GM19193 (cell line): ENCODE measurements around the gene CELSR1.

ENCODE experiments used
- POLR2A ChIP-seq: IDR thresholded peaks from 4 replicates; pipeline ENCODE4 v1.6.1; 2011; ENCODE audit not compliant: insufficient read depth, insufficient read length; ENCODE audit errors: extremely low read depth

The CELSR1 gene

GRCh38 chr22:46547883-46548244 lies 10.4 kb upstream of the CELSR1 start:
- TF ChIP-seq POLR2A = no peak

- no peak for TF ChIP-seq POLR2A
Observed at GRCh38 chr22:46547179-46547882, 9.9 kb upstream of the CELSR1 start.

GRCh38 chr22:46546466-46547178 lies 9.2 kb upstream of the CELSR1 start:
- no peak for TF ChIP-seq POLR2A

- no peak for TF ChIP-seq POLR2A
Observed at GRCh38 chr22:46545086-46545792, 7.8 kb upstream of the CELSR1 start.

- no peak for TF ChIP-seq POLR2A
Observed at GRCh38 chr22:46542011-46542985, 4.9 kb upstream of the CELSR1 start.

- no peak for TF ChIP-seq POLR2A
Observed at GRCh38 chr22:46541536-46541935, 4.1 kb upstream of the CELSR1 start.

- no peak for TF ChIP-seq POLR2A
Observed at GRCh38 chr22:46540874-46541273, 3.5 kb upstream of the CELSR1 start.

- TF ChIP-seq POLR2A = no peak
Observed at GRCh38 chr22:46539169-46539568, 1.7 kb upstream of the CELSR1 start.

GRCh38 chr22:46538814-46539160 lies 1.4 kb upstream of the CELSR1 start:
- TF ChIP-seq POLR2A = no peak

GRCh38 chr22:46537946-46538813 lies 760 bp upstream of the CELSR1 start:
- TF ChIP-seq POLR2A = no peak

- TF ChIP-seq POLR2A = no peak
Observed at GRCh38 chr22:46536537-46537224, 739 bp downstream of the CELSR1 start.

- TF ChIP-seq POLR2A = no peak
Observed at GRCh38 chr22:46535876-46536536, 1.4 kb downstream of the CELSR1 start.

- TF ChIP-seq POLR2A = no peak
Observed at GRCh38 chr22:46534901-46535630, 2.4 kb downstream of the CELSR1 start.
